DMS53 (cell line): ENCODE measurements around the gene THADA.

ENCODE experiments used
- DNase-seq: peaks from one replicate; lab custom pipeline; 2025; lab: John Stamatoyannopoulos, UW

THADA gene

DNA sequence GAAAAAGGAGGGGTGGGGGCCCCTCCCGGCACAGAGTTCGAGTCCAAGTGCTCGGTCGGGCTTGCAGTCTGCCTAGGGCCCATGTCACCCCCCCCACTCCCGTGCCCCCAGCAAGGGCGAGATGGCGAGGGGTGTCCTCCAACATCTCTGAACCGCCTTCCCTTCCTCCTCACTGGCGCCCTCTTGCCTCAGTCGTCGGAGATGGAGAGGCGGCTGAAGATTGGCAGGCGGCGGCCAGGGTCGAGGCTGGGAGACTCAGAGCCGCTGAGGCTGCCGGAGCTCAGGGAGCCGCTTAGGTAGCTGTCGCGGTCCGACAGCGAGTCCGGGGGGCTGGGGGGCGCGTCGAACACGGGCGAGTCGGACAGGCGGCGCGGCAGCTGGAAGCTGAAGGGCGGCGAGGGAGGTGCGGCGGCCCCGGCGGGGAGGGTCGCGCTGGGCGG is 371.7 kb downstream of the THADA start:
- peak; percentile 17 for DNase-seq

DNA sequence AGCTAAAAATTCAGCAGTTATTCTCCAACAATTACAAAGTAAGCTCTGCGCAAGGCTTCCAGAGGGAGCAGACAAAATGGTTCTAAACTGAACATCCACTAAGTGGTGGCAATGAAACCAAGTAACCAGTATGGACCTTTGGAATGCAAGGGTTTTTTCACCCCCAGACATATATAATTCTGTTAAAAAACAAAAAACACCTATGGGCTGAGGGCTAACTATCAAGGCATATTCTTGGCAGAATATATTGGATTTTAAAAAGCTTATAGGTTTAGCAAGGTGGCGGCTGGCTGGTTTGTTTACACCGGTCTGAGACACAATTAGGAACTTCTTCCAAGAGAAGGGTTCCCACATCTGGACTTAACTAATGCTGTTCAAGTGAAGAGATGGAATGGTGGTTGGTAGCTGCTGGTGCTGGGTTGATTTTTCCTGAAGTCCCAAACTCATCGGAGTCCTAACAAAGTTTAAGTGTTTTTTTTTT is 372.3 kb downstream of the THADA start:
- DNase-seq = no peak

DNA sequence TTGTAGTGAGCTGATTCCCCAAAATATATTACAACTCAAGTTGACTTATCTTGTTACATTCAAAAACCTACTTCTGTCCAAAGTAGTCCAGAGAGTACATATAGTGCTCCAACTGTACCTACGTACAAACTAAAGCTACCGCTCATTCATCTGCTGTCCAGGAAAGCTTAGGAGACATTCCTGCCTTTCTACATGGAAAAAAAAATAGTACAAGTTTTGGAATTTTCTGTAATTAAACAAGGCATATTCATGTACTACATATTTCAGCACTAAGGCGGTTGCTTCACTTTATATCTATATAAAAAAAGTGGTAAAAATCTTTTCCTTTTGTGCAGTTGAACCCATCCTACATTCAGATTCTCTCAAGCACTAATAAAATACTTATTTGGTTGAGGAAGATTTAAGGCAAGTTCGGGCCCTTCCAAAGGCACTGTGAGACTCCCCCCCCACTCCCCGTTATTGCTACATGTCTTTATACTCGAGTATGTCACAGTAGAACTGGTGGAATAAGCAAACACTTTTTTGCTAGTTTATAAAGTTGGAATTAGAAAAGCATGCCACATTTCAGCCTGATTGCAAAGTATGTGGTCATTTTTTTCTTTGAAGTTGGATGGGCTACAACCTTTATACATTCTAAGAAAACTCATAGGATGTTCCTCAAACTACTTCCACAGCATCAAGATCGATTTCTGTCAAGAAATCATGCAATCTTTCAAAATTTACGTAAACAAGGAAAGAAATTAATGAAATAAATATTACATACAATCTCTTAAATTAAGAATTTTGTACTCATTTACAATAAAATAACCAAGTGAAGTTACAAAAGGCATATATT is 373.1 kb downstream of the THADA start:
- no peak for DNase-seq

DNA sequence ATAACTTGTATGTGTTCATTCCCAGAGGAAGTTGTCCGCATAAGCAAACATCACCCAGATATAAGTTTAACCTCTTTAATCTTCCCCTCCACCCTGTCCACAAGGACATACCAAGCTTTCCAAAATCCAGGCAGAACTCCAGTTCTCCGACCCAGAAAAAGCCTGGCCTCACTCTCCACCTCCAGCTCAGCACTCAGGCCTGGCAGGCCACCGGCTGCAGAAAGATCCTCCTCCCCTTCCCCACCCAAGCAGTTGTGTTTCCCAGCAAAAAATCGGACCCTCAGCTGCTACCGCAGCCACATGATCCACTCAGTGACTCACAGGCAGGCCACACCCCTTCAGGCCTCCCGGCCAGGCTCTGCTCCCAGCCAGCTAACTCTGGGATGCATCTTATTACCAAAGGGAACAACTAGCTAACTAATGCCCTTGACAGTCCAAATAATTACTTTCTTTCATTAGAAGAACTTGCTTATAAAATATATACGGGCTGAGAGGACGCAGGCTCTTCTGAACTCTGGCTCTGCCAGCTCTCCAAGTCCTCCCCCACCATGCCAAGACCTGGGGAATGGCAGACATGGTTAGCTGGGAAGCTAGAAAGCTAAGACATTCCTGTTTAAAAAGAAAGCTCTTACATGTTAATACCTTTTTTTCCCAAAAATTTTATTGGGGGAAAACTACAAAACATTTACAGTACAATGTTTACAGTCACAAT is 373.9 kb downstream of the THADA start:
- DNase-seq = peak; percentile 80

DNA sequence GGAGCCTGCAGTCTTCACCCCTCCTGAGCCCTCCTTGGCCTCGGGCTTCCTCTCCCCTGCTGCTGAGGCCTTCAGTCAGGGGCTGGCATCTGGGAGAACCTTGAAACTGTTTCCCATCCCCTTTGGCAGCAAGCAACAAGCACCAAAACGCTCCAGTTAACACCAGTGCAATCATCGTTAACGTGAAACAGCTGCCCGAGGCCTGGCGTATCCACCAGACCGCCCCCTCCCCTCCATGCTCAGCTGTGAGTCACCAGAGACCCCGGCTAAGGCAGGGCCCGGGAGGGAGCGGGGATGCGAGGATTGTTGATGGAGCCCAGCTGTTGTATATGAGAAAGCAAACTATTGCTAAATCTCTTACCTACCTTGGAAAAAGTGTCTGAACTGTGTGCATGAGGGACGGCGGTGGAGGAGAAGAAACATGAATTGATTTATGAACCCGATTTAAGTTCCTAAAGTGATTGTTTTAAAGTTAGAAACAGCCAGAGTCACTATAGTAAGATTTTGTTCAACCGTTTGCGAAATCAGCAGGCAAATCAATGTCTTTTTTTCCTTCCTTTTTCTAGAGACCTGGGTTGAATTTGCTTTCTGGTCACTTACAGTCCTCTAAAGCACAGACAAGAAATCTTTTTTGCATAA is 374.6 kb downstream of the THADA start:
- no peak for DNase-seq

DNA sequence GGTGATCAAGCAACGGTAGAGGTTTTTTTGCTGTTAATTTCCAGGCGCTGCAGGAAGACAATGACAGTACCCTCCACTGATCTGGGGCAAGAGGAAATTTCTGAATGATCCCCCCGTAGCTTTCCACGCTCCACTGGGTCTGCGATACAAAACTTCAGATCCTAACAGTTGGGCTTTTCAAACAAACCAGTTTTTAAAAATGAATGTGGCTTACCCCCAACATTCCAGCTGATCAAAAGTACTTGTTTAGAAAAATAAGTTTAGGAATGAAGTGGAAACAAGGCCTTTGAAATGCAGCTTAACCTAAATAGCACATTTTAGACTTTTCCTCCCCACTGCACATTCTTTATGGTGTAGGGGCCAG is 375.1 kb downstream of the THADA start:
- no peak for DNase-seq

DNA sequence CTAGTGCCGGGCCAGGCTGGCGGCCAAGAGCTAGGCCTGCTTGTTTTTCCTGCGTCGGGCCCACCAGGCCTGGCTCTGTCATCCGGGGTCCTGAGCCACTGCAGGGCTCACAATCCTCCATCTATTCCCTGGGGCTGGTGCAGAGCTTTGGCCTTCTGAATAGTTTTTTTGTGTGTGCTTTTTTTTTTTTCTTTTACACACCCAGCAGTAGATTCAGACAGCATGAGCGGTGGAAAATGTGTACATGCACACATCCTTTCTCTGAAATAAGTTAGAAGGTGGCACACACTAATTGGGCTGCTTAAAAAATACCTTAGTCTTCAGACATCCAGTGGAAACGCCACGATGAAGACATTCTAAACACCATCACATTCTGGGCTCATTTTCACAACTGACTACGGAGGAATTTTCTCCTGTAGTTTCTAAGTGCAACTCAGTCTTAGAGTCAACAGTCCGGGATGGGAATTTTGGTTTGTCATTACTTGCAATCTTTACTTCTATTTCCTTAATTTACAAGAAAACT is 375.5 kb downstream of the THADA start:
- DNase-seq = no peak

DNA sequence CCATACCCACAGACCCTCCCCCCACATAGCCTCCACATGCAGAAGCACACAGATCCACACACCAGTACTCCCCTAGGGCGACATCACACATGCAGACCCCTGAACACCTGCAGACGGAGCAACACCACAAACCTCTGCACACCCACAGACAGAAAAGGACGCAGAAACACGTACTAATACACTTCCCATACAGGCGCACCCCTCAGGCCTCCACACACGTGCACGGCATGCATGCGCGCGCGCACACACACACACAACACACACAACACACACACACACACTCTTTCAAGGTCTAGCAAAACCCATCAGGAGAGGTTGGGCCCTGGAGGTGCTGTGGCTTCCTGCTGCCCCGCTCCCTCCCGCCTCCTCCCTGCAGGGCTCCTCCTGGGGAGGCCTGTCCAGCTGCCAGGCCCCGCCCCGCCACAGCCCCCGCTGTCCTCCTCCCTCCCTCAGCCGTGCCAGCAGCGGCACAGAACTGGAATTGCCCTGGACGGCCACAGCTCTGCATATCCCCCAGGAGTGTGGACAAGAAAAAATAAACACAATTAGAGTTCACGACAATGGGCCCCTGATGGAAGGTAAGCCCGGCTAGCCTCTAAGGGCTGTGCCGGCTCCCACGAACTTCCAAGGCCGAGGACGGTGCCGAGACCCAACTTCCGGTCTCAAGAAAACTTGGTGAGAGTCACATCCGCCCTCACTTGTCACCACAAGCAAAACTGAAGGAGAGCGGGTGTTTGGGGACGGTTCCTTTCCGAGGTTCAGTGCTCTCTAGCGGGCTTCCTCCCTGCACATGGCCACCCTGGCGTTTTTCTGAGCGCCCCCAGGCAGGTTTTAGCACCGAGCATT is 376.2 kb downstream of the THADA start:
- DNase-seq = peak; percentile 90

DNA sequence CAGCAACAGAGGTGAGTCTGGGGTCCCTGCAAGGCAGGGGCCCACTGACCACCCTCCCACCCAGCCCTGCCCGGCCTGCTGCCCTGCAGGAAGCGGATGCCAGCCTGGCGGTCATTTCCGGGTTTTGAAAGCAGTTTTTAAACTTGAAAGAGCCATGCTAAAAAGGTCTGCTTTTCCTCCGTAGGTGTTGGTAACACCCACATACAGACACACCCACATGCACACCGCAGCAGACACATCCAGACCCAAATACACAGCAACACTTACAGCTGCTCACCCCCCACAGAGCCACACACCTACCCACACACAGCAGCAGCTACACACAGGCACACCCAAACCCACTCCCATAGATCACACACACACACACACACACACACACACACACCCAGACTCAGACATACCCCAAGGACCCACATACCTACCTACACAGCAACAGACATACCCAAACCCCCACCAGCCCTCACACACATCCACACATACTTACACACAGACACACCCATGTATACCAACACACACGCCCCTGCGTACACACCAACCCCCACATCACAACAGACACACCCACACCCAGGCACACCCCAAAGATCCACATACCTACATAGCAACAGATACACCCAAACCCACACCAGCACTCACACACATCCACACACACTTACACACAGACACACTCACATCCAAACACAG is 377.0 kb downstream of the THADA start:
- DNase-seq = peak; percentile 72

DNA sequence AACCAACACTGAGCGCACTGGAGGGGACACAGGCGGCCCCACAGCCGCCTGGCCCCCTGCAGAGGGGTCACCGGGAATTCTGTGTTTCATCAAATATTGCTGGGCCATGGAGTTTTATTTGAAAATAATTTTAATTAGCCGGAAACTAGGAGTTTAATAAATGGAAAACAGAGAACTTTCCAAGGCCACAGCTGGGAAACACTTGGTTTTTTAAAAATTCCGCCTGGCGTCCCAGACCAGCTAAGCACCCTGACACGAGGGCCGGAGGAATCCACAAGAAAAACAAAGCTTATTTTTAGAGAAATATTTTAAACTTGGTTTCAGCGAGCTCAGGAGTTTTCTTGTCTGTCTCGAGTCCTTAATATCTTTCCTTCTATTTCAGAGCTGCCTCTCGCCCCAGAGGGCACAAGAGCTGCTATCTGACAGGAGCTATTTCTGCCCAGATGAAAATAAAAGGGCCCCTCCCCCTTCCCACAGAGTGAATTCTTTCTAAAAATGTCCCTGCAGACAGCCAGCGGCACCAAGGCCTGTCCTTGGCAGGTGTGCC is 377.6 kb downstream of the THADA start:
- no peak for DNase-seq

DNA sequence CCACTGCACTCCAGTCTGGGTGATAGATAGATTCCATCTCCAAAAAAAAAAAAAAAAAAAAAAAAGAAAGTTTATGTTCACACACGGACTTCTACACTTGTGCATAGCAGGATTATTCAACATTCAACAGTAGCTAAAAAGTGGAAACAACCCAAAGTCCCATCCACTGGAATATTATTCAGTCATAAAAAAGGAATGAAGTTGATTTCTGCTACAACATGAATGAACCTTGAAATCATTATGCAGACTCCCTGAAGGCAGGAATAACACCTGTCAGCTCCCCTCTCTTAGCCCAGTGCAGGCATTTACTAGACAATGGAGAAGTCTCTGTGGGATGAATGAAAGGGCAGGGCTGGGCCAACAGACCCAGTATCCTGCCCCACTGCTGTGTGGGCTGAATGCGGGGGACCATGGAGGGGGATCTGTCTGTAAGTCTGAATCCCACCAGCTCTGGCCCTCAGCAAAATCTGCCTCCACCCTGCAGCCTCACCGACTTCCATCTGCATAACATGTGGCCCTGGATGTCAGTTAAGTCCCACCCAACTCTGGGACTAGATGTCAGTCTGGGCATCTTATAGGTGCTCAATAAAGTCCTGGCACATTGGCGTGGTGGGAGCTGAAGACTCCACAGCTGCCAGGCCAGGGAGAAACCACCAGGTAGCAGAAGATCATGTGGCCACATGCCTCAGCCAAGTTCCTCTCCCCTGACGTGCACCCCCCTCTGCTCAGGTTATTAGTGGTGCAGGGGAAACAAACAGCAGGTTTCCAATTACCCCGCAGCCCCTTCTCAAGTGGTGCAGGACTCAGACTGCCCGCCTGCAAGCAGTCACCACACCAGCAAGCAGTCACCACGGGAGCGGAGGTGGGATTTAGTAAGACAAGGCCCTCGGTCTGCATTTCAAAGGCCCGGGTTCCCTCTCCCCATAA is 378.3 kb downstream of the THADA start:
- DNase-seq = no peak

DNA sequence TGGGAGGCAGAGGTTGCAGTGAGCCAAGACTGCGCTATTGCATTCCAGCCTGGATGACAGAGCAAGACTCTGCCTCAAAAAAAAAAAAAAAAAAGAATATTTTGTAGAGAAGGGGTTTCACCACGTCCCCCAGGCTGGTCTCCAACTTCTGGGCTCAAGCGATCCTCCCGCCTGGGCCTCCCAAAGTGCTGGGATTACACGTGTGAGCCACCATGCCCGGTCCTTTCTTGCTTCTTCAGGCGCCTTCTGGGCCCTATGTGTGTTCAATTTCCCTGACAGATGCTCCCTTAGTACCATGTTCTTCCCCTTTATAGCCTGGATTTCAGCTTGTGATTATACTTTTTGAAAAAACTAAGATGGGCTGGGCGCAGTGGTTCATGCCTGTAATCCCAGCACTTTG is 379.2 kb downstream of the THADA start:
- DNase-seq = no peak

DNA sequence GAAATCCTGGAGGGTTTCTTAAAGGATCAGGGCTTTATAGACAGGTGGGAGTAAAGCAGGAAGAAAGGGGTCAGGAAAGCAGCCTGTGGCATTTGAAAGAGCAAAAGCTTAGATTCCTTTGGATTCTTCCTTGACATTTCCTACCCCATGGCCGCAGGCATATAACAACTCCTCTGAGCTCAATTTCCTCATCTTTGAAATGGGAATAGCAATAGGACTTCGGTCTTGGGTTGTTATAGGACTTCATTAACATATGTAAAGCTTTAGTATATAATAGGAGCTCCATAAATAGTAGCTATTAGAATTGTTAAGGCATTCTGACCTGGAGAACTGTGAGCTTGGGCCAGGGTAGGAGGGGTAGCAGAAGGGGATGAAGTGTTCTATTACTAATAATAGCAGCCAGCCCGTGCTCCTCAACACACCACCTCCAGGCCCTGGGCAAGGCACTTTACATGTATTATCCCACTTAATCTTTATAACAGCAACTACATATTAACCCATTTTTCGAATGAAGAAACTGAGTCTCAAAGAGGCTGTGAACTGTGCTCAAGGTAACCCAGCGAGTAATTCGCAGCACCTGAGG is 380.1 kb downstream of the THADA start:
- no peak for DNase-seq

DNA sequence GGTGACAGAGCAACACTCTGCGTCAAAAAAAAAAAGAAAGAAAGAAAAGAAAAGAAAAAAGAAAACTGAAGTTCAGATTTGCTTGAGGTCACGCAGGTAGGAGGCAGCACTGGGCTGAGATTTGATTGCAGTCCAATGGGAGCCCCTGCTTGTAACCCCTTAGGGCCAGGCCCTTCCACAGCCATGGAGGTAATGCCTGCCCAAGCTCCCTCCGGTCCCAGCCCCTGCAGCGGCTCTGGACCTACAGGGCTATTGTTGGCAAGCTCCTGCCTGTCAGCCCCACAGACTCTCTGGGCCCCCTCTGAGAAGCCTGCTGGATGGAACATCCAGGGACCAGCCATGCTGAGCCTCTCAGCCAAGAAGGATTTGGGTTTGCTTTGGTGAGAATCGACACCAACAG is 381.6 kb downstream of the THADA start:
- DNase-seq = no peak

DNA sequence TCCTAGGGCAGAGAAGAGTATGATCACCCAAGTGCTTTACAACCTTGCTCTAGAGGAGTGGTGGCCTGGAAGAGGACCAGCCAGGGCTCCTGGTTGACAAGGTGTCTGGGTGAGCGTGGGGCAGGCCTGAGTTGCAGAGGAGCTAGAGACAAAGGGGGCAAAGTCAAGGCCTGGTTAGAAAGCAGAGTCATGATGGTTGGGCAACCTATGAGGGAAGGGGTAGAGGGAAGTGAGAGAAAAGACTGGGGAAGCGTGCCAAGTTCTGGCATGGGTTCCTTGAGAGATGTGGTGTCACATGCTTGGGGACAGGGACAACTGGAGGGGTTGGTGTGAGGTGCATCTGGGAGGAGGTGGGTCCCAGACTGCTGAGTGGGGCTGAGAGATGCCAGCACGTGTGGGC is 382.9 kb downstream of the THADA start:
- no peak for DNase-seq

DNA sequence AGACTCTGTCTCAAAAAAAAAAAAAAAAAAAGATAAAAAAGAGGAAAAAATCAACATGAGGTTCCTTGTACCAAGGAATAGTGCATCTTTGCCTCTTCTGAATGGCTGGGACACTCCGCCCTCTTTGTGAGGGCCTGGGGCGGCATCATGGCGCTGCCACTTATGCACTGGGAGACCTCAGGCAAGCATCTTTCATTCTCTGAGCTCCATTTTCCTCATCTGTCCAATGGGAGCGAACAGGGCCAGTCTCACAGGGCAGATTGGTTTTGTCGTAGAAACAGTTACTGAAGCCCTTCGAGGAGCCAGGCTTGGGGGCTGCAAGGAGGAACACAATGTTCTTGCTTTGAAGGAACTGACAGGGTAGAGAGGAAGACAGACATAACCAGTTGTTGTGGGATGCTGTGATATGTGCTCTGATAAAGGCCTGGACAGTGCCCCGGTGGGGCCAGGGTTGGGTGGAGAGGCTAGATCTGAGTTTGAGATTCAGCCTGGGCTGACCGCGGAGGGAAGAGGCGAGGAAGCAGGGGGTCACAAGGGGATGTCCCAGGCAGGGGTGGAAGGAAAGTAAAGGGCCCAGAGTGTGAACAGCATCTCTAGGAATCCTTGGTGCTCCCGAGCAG is 383.5 kb downstream of the THADA start:
- DNase-seq = no peak

DNA sequence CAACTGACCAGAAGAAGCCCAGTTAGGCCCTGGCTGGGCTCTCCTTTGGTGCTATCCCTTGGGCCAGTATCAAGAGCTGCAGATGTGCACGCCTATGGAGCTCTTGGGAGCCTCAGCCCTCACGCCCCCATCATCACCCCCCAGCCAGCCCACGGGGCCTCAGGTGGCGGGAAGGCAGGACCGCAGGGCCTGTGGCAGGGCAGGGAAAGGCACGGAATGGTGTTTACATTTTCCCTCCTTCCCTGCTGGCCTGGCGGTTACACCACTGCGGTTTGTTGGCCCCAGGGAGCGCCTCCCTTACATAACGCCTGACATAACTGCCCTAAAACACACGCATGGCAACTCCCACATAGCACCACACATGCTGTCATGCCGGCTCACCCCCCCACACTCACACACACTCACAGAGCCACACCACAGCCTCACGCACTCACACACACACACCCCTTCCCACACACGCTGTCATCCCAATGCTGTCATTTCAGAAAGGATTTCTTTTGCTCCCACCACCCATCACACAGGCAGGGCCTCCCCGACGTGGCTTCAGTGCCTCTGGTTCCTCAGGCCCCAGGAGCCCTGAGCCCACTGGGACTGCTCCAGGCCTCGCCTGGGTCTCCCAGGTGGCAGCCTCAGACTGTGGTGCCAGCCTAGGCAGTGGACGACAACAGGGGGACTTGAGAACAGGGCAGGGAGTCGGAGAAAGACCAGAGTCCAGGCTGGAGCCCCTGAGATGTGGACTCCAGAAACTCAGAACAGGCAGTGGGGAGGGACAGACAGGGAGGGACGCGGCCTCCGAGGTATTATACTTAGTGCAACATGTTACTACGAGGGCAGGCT is 385.2 kb downstream of the THADA start:
- no peak for DNase-seq

DNA sequence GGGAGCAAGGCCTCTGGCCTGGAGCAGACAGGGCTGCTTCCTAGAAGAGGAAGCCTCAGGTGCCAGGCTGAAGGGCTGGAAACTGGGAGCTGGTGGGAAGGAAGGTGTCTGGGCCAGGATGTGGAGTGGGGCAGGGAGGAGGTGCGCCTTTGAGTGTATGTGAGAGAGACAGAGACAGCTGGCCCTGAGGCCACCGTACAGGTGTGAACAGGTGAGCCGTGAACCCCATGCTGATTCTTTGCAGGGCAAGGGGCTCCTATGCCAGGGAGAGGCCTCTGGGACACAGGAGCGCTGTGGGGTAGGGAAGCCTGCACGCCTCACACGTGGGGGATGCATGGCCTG is 385.7 kb downstream of the THADA start:
- DNase-seq = no peak
